ENCODE data around the gene AJM1.

GRCh38 chr9:136861874-136862457, 19.7 kb downstream of the AJM1 start:
- TF ChIP-seq CTCF (IDR thresholded peaks at IDR 0.05) (no peak), POLR2AphosphoS5 (IDR thresholded peaks at IDR 0.05) (no peak), POLR2A (IDR thresholded peaks at IDR 0.05) (no peak), EP300 (IDR thresholded peaks at IDR 0.05) (no peak)

Data from suprapubic skin (tissue), 4 donors.